SKM-1 (cell line): ENCODE measurements around the gene MGME1.

Source experiments
- DNase-seq: peaks from one replicate; lab custom pipeline; 2025; ENCODE audit not compliant: unreplicated experiment; lab: John Stamatoyannopoulos, UW

MGME1 gene, protein sequence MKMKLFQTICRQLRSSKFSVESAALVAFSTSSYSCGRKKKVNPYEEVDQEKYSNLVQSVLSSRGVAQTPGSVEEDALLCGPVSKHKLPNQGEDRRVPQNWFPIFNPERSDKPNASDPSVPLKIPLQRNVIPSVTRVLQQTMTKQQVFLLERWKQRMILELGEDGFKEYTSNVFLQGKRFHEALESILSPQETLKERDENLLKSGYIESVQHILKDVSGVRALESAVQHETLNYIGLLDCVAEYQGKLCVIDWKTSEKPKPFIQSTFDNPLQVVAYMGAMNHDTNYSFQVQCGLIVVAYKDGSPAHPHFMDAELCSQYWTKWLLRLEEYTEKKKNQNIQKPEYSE

DNA sequence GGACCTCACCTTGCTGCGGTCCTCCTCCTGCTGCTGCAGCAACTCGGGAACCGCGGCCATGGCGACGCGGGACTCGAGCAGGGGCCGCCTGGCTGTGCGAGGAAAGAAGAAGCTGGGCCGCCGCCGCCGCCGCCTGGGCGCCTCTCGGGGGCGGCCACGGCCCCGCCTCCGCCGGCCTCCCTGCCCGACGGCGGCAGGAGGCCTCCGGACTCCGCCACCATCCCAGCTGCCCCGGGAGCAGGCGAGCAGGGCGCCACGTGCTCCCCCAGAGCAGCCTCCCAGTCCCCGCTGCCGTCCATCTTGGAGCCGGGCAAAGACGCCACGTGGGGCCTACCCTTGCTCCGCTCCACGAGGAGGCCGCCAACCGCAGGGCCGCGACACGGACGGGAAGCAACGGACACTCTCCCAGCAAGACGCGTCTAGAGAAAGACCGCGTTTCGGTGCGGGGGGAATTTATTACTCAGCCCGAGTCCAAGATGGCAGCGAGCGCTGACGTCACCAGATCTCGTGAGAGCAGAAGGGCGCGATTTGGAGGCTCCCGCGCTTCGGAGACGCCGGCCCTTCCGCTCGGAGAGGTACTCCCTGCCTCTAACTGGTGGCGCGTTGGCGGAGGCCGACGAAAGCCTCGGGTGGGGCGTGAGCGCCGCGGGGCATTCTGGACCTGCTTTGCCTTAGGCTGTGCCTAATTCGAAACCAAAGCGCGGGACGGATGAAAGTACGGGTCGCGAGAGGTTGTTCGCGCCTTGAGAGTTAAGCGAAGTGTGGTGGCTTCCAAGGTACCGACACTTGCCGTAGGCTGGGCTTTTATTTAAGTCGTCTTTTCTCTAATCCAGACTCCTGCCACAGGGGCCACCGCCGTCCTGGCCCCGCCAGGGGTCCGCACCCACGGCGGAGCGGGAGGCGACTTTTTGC, at the start of gene MGME1, which contains the start of gene SNX5:
TSS of gene MGME1 (plus strand) at position 653 of the 912 bp plus-strand sequence. CDS start 842 bp downstream, outside the sequence.
TSS of gene SNX5 (minus strand) at position 429 of the 912 bp plus-strand sequence. CDS start at position 60, 369 bp downstream.
- peak; percentile 57 for DNase-seq

DNA sequence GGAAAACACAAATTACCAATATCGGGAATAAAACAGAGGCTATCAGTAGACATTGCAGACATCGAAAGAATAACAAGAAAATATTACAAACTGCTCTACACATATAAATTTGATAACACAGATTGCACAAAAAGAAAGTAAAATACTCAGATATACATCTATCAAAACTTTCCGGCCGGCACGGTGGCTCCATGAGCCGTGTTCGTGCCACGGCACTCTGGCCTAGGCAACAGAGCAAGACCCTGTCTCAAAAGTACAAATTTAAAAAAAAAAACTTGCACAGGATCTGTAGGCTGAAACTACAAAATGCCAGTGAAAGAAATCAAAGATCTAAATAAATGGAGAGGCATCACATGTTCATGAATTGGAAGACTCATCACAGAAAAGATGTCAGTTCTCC, 49.7 kb upstream of the MGME1 start:
- no peak for DNase-seq

DNA sequence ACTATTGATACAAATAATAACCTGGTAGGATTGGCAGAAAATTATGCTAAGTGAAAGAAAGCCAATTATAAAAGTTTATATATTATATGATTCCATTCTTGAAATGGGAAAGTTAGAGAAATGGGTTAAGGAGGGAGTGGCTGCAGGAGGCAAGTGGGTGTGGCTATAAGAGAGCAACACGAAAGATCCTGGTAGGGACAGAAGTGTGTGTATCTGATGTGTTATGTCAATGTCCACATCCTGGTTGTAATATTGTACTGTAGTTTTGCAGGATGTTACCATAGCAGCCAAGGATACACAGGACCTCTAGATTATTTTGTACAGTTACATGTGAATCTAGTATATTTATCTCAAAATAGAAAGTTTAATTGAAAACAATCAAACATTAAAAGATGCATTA, 47.0 kb upstream of the MGME1 start:
- DNase-seq = no peak

DNA sequence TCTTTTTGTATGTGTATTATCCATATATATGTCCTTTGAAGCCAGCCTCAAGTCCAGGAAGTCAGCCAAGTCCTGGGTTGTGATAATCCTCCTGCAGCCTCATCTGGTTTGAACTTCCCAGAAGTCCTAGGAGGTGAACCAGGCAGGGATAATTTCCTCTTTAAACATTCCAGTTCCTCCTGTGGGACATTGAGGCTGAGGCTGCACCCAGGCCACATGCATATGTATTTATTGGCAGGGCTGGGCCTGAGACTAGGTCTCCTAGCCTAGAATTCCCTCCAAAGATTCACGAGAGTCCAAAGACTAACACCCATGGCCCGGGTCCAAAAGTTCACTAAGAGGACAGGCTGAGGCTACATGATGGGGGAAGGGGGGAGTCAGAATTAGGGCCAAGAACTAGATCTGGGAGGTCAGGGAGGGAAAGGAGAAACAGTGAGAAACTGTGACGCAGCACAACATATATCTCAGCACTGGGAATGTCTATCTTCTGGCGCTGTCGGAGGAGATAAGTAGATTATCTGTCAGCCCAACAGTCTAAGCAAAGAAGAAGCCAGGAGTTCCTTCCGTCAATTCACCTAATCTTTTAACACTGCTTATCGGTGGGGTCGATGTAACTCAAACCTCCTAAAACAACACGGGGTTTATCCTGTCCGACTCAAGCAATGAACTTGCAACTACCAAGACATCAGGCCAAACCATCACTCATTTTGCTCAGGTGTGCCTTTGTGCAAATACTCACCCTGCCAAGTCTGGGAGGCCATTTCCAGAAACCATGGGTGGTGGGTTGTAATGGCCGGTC, 43.5 kb upstream of the MGME1 start:
- DNase-seq = no peak

DNA sequence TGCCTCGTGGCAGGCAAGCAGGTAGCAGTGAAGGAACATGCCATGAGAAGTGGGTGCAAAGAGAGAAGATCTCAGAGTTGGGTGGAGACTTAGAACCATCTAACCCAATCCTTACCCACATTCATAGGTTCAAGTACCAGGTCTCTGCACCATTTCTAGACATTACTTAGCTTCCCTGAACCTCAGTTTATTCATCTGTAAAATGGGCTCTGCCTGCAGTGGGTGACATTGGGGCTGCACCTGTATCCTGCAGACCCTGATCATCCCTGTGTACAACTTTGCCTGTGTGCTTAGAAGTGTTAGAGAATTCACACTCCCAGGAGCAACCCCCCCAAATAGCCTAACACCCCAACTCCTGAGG, 42.9 kb upstream of the MGME1 start:
- DNase-seq = no peak

DNA sequence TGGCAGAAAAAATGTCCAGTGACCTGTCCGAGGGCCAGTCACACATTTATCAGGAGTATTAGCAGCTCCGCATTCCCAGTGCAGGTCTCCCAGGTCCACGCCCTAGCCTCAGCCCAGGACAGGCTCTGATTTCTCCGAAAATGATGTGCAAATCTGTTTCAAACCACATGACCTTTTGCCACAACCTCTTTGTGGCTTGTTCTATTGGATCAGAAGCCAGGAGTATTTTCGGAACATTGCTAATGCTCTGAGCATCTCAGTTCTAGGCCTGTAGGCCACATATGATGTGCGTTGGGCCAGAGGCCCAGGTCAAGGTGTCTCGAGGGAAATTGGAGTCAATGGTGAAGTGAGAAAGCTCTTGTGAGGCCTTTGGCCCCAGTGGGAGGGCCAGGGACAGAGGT, 40.6 kb upstream of the MGME1 start:
- DNase-seq = no peak

DNA sequence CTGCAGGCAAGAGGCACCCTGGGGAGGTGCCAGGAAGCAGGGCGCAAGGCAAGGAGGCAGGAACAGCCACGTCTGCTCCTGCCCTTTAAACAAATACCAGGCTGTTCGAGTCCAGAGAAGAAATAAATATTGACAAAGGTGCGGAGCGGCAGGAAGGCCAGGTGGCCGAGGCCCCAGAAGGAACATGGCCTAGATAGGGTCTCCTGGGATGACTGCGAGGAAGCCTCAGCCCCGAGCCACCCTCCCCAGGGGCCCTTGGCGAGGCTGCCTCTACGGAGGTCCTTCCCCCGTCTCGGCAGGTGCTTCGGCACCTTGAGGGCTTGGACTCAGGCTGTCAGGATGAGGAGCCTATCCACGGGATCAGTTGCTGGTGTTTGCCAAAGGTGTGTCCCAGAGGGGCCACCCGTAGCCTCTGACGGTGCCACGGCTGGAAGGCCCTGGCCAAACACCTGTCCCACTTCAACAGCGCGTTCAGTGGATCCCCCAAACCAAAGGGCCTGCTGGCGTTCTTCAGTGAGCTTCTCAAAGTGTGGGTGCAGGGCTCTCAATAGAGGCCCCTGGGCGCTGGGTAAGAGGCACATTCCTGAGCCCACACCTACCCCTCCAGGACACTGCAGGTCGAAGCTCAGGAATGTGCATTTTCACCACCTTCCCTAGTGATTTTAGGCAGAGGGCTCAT, 40.0 kb upstream of the MGME1 start:
- DNase-seq = no peak

DNA sequence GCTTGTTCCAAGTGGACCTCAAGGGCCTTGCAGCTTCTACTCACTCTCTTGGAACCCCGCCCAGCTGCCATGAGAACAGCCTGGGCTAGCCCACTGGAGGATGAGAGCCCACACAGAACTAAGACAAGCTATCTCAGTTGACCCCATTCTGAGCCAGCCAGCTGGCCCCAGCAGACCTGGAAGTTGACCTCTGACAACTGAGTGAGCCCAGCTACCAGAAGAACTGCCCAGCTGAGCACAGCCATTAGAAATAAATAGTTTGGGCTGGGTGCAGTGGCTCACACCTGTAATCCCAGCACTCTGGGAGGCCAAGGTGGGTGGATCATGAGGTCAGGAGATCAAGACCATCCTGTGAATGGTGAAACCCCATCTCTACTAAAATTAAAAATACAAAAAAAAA, 37.3 kb upstream of the MGME1 start:
- DNase-seq = no peak

DNA sequence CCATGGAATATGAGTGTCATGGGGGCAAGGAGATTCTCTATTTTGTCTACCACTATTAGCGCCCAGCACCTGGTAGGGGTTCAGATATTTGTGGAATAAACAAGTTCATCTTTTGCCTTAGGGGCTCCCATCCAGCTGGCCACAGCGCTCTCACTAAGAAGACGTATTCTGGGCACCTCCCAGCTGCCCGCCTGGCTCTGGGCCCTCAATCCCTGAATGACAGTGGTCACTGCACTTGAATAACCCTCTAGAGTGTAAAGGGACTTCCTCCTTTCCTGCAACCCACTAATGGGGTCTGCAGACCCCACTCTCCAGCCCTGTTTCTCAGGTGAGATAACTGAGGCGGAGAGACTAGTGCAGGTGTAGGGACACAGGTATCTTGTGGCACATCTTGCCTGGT, 36.4 kb upstream of the MGME1 start:
- DNase-seq = no peak

DNA sequence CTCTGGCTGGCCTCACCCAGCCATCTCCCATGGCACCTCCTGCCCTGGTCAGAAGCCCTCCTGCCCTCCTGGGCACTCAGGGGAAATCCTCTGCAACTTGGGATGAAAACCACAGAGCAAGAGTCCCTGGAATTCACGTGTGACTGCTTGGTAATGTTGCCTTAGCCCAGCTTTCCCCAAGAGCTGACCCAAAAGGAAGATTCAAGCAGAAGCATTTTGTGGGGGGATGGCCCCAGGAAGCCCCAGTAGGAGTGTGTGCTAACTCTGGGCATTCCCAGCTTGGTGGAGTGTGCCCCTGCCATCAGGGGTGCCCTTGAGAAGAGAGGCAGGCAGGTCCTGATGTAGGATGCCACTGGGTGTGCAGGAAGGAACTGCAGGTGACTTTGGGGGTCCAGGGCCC, 35.7 kb upstream of the MGME1 start:
- no peak for DNase-seq

DNA sequence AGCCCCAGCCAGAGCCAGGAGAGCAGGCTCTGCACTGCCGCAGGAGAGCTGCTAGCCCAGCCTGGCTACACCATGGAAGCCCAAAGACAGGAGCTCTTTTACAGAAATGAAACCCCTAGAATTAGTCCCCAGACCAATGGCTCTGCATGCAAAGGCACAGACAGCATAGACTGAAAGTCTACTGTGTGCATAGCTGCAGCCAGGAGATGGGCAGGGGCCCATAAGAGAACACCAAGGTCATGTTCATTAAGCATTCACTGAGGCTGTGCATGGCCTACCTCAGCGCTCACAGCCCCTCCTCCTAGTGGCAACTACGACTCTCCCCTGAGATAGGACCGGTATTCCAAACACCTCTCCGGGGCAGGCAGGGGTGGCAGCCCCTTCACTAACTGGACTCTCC, 35.1 kb upstream of the MGME1 start:
- no peak for DNase-seq

DNA sequence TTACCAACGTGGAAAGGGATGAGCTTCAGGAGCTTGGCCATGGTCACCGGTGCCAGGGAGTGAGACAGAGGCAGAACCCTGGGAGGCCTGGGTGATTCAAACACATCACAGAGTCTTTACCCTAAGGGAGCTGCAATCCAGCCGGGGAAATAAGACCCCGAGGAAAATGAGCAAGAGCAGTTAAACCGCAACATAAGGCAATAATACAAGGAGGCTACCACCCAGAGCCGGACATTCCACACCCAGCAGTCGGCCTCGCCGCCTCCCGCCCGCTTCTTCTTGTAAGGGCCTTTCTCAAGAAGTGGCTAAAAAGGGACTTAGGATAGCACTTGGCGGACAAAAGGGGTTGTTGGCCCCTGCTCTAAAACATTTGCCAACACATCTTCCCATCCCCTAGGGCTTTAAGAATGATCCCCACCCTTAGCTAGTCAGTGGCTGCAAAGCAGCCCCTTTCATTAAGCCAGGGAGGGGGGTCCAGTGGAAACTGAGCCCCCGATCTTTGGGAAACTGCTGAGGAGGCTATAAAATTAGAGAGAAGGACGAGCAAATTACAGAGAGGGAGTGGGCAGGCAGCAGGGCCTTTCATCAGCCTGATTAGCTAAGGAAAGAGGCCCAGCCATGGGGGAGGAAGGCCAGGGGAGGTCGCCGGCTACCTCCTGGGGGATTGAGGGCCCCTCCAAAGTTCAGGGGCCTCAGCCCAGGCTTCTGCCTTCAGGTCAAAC, 34.5 kb upstream of the MGME1 start:
- no peak for DNase-seq

DNA sequence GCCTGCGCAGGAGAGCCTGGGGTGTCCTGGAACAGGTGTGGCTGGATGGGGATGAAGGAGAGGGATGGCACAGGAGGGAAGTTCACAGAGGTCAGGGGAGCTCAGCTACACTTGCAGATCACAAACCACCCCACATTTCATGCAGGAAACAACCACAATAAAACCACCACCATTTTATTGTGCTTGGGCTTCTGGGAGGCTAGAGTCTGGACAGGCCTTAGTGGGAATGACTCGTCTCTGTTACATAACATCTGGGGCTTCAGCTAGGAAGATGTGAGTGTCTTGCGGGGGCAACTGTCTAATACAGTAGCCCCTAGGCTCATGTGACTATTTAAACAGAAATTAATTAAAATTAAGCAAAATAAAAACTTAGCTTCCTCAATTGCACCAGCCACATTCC, 33.6 kb upstream of the MGME1 start:
- no peak for DNase-seq

DNA sequence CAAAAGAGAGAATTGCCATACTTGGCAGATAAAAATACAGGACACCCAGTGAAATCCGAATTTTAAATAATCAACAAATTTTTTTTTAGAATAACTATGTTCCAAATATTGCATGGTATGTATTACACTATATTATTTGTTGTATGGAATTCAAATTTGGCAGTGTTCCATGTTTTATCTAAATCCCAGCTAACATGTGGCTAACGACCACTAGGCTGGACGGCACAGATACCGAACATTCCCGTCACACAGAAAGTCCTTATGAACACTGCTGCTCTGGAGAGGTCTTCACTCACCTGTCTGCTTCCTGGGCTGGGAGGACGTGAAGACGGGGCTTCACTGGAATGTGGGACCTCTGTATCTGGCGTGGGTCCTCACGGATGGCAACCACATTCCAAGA, 33.1 kb upstream of the MGME1 start:
- DNase-seq = no peak

DNA sequence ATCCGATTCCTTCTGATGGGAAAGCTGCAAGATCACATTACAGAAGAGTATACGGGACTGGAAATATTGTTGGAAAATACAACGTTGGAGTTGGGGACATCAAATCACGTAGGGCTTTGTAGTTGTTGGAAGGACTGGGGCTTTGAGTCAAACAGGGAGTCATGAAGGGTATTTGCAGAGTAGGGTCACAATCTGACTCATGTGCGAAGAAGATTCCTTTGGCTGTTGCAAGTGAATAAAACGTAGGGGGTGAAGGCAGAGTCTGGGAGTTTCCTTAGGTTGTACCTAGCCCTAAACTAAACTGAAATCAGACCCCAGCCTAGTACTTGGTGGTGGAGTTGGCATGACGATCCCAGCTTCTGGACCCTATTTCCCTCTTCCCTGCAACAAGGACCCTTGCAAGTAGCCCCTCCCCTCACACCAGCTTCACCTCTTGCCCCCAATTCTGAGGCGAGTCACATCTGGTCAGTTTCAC, 32.5 kb upstream of the MGME1 start:
- no peak for DNase-seq

DNA sequence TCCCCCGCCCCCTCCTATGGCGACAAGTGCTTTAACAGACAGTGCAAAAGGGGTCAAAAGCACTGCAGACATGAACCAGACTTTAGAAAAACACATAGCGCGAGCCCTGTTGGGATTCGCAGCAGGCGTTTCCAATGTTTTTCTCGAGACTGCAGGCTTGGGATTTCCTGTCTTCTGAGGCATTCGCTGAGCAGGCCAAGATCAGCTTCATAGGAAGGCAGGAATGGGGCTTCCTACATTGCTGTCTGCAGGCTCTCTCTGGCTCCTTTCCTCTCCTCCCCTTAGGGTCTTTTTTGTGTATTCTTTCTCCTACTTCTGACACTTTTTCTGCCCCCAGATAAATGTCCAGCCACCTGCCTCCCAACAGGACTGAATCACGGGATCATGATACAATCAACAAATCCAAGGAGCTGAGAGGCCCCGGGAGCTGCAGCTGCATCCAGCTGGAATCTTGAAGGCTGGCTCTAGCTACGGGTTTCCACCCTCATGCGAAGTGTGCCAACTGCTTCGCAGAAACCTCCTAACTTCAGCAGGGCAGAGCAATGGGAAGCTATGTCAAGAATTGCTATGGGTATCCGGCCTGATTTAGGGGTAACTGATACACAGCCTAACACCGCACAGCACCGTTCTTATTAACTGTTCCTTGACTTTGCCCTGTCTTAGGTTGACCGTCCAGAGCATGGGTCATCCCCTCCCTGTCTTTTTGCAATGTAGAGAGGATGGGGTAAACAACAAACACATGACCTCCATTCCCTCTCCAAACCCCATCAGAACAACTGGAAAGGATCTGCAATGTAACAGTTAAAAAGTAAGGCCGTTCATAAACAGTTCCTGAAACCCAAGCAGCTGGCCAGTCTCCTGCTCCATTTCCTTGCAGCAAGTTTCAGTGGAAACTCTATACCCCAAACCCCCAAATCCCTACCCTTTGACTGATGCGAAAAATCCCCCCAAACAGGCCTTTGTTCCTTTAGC, 31.8 kb upstream of the MGME1 start:
- DNase-seq = no peak

DNA sequence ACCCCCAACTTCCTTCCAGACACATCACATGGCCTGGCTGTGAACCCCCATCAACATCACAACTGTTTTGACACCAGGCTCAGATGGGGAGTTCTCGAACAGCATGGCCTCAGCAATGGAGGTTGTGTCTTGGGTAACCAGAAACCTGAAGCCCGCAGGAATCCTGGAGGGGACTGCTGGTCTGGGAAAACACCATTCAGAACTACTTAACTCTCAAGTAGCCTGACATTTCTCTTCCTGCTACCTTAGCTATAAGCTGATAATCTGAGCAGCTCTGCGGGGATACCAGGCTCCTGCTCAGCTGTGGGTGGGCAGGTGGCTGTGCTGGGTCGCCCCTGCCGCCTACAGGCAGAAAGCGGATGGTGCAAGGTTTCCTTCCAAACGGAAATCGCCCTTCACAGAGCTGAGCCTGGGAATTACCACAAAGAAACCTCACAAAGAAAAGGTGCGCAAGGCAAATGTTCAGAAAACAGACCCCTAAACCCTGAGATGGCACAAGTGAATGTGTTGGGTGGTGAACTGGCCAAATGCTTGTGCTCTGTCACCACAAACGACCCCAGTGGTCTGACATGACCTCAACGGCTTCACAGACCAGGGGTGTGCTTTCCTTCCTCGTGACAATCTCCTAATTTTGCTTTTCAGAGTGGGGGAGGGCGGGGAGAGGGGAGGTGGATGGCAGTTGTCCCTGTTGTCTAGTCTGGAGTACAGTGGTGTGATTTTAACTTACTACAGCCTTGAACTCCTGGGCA, 29.8 kb upstream of the MGME1 start:
- DNase-seq = no peak

DNA sequence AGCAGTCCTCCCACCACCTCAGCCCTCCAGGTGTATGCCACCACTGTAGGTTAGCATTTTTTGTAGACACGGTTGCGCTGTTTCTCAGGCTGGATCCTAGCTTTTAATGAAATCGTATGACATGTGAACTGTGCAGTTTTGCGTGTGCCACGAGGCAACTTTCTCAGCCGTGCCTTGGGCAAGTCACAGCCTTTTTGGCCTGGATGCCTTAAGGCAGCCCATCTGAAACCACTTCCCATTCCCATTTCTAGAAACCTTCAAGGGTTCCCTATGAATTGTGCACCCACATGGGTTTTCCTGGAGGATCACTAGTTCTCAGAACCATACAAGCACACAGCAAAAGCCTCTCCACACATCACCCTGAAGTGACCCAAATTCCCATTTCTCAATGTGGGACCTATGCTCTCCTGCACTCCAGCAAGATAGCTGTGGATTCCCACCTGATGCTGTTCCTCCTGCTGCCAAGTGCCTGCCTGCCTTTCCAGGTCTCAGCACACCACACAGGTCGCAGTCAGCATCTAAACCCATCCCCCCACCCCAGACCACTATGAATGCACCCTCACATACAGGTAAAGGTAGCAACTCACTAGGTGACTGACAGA, 29.1 kb upstream of the MGME1 start:
- DNase-seq = no peak
